Measurements from ENCODE around the gene DLGAP1.

The DLGAP1 gene

GRCh38 chr18:3599861-3600260 is 855.2 kb downstream of the DLGAP1 start:
- no peaks in the 10 kb centered on the region for H3K9me3 ChIP-seq
- TF ChIP-seq CTCF (IDR thresholded peaks at IDR 0.05): no peak
- peaks cover 64 to 68% of the 10 kb centered on the region in 2 experiments for H3K4me1 ChIP-seq (ENCODE audit: control insufficient read depth in 1 of 2, insufficient read depth in 1 of 2, low read depth in 1 of 2, low read length in 1 of 2)
- H3K27ac ChIP-seq: no peak overlapping the region
- no peaks in the 10 kb centered on the region for H3K36me3 ChIP-seq
- H3K27me3 ChIP-seq: no peaks in the 10 kb centered on the region
- H3K4me3 ChIP-seq (ENCODE audit: low read depth in 1 of 2, low read length in 1 of 2): no peak overlapping the region

GRCh38 chr18:3599195-3599594 is 855.9 kb downstream of the DLGAP1 start:
- H3K27ac ChIP-seq: peak overlapping the region; percentile 1

GRCh38 chr18:3598581-3598980 is 856.5 kb downstream of the DLGAP1 start:
- Histone ChIP-seq H3K36me3 (no peaks in the 10 kb centered on the region), H3K4me3 (ENCODE audit: low read depth in 1 of 2, low read length in 1 of 2) (no peak overlapping the region), H3K4me1 (ENCODE audit: control insufficient read depth in 1 of 2, insufficient read depth in 1 of 2, low read depth in 1 of 2, low read length in 1 of 2) (peaks cover 63 to 66% of the 10 kb centered on the region in 2 experiments), H3K27ac (peak overlapping the region; percentile 98), H3K9me3 (no peaks in the 10 kb centered on the region), H3K27me3 (no peaks in the 10 kb centered on the region)
- no peak for TF ChIP-seq CTCF (IDR thresholded peaks at IDR 0.05)

More at GRCh38 chr18:3599195-3599594, 855.9 kb downstream of the DLGAP1 start:
- no peaks in the 10 kb centered on the region for H3K27me3 ChIP-seq
- H3K36me3 ChIP-seq: no peaks in the 10 kb centered on the region
- no peaks in the 10 kb centered on the region for H3K9me3 ChIP-seq
- H3K4me3 ChIP-seq (ENCODE audit: low read depth in 1 of 2, low read length in 1 of 2): no peak overlapping the region
- TF ChIP-seq CTCF (IDR thresholded peaks at IDR 0.05): no peak
- peaks cover 64 to 67% of the 10 kb centered on the region in 2 experiments for H3K4me1 ChIP-seq (ENCODE audit: control insufficient read depth in 1 of 2, insufficient read depth in 1 of 2, low read depth in 1 of 2, low read length in 1 of 2)

- no peak for TF ChIP-seq CTCF (IDR thresholded peaks at IDR 0.05)
- Histone ChIP-seq H3K36me3 (no peaks in the 10 kb centered on the region), H3K27ac (peak overlapping the region; percentile 98), H3K4me1 (ENCODE audit: control insufficient read depth in 1 of 2, insufficient read depth in 1 of 2, low read depth in 1 of 2, low read length in 1 of 2) (peaks cover 63 to 66% of the 10 kb centered on the region in 2 experiments), H3K9me3 (no peaks in the 10 kb centered on the region), H3K27me3 (no peaks in the 10 kb centered on the region), H3K4me3 (ENCODE audit: low read depth in 1 of 2, low read length in 1 of 2) (peak overlapping the region; percentile 61 to 63)
These were observed 857.4 kb downstream of the DLGAP1 start for GRCh38 chr18:3597409-3598357.

- Histone ChIP-seq H3K27me3 (no peaks in the 10 kb centered on the region), H3K27ac (peak overlapping the region; percentile 98)
These were observed 858.3 kb downstream of the DLGAP1 start for GRCh38 chr18:3596637-3597384.

More at GRCh38 chr18:3596637-3597384, 858.3 kb downstream of the DLGAP1 start:
- Histone ChIP-seq H3K36me3 (no peaks in the 10 kb centered on the region), H3K9me3 (no peaks in the 10 kb centered on the region), H3K4me3 (ENCODE audit: low read depth in 1 of 2, low read length in 1 of 2) (peak overlapping the region; percentile 61 to 63), H3K4me1 (ENCODE audit: control insufficient read depth in 1 of 2, insufficient read depth in 1 of 2, low read depth in 1 of 2, low read length in 1 of 2) (peaks cover 56 to 60% of the 10 kb centered on the region in 2 experiments)
- peak; percentile 47 for TF ChIP-seq CTCF (IDR thresholded peaks at IDR 0.05)

All from neutrophil (primary cell).